IMR-90 (cell line): Measurements from ENCODE around the gene ZCWPW1. TPM values are rescaled to one million over a fixed set of nuclear protein-coding genes. Genes with fewer than 3 reads are reported as not detected.

ENCODE experiments used
- ATAC-seq: fragments of 200-7000 bp; cut with Tn5 transposase; 2 replicates; pipeline ENCODE4 v1.9.1; 2020; ENCODE audit warnings: low read depth, mild to moderate bottlenecking, moderate library complexity
- BruUV-seq: library from RNA; stranded (reverse); fragments of 400-500 nt; replicated peaks from 2 replicates; lab custom pipeline; 2021; lab: Mats Ljungman, UMichigan
- CTCF ChIA-PET: fragments of 300-600 bp; formaldehyde crosslinking; extraction: SDS; loops from one replicate; lab custom pipeline; 2021; ENCODE audit warnings: antibody characterized with exemption; lab: Yijun Ruan, JAX
- POLR2A ChIA-PET: fragments of 300-600 bp; sonication (Branson Sonifier 250); formaldehyde crosslinking; loops from one replicate; lab custom pipeline; 2022; ENCODE audit warnings: antibody characterized with exemption; ENCODE audit not compliant: unreplicated experiment; lab: Charles Lee
- DNase-seq: peaks from one replicate; pipeline ENCODE4 v3.0.0; 2013
- H2AFZ ChIP-seq: replicated peaks from 2 replicates; pipeline ENCODE3; 2013; ENCODE audit warnings: low read length, mild to moderate bottlenecking; ENCODE audit not compliant: poor library complexity
- H2AK5ac ChIP-seq: 2 replicates; pipeline ENCODE4 v1.6.1; 2013; ENCODE audit warnings: low read depth, low read length, inconsistent platforms
- H2AK9ac ChIP-seq: replicated peaks from 2 replicates; pipeline ENCODE3; 2013; ENCODE audit warnings: mild to moderate bottlenecking, low read depth, low read length, moderate library complexity; ENCODE audit not compliant: poor library complexity
- H2BK120ac ChIP-seq: 2 replicates; pipeline ENCODE4 v1.6.1; 2013; ENCODE audit warnings: low read depth, low read length, inconsistent platforms
- H2BK15ac ChIP-seq: 3 replicates; pipeline ENCODE4 v1.6.1; 2013; ENCODE audit warnings: low read depth, low read length, inconsistent platforms
- H2BK20ac ChIP-seq: 2 replicates; pipeline ENCODE4 v1.6.1; 2013; ENCODE audit warnings: low read depth, mild to moderate bottlenecking, inconsistent platforms, low read length, moderate library complexity
- H2BK5ac ChIP-seq: 2 replicates; pipeline ENCODE4 v1.6.1; 2013; ENCODE audit warnings: mild to moderate bottlenecking, low read depth, low read length, inconsistent platforms; ENCODE audit not compliant: poor library complexity, severe bottlenecking
- H3K14ac ChIP-seq: replicated peaks from 2 replicates; pipeline ENCODE4 v1.6.1; 2013; ENCODE audit warnings: low read depth, low read length, inconsistent platforms
- H3K18ac ChIP-seq: 2 replicates; pipeline ENCODE4 v1.6.1; 2013; ENCODE audit warnings: low read depth, low read length, control low read depth
- H3K23ac ChIP-seq: 2 replicates; pipeline ENCODE4 v1.6.1; 2013; ENCODE audit warnings: low read depth, low read length, inconsistent platforms
- H3K27ac ChIP-seq: 2 replicates; pipeline ENCODE4 v1.5.1; 2013; ENCODE audit warnings: mild to moderate bottlenecking, control low read depth, low read length; ENCODE audit not compliant: insufficient read depth
- H3K27me3 ChIP-seq: 2 replicates; pipeline ENCODE4 v1.6.1; 2013; ENCODE audit warnings: low read length; ENCODE audit not compliant: control insufficient read depth, insufficient read depth
- H3K36me3 ChIP-seq: 2 replicates; pipeline ENCODE4 v1.6.1; 2013; ENCODE audit warnings: low read length, mixed read lengths; ENCODE audit not compliant: control insufficient read depth, insufficient read depth
- H3K4ac ChIP-seq: 2 replicates; pipeline ENCODE4 v1.6.1; 2013; ENCODE audit warnings: low read depth, low read length, inconsistent platforms
- H3K4me1 ChIP-seq: 2 replicates; pipeline ENCODE4 v1.6.1; 2013; ENCODE audit warnings: low read length, mixed read lengths; ENCODE audit not compliant: control insufficient read depth, insufficient read depth
- H3K4me2 ChIP-seq: 2 replicates; pipeline ENCODE4 v1.6.1; 2013; ENCODE audit warnings: low read depth, mild to moderate bottlenecking, control low read depth, low read length, moderate library complexity
- H3K4me3 ChIP-seq: 2 replicates; pipeline ENCODE4 v1.5.1; 2013; ENCODE audit warnings: low read depth, mild to moderate bottlenecking, control low read depth, low read length, moderate library complexity; ENCODE audit not compliant: insufficient read depth
- H3K56ac ChIP-seq: 2 replicates; pipeline ENCODE4 v1.6.1; 2013; ENCODE audit warnings: low read length, inconsistent platforms; ENCODE audit not compliant: insufficient read depth; ENCODE audit errors: extremely low read depth
- H3K79me1 ChIP-seq, 2 experiments: 2 replicates each; pipeline ENCODE4 v1.6.1; 2013; ENCODE audit warnings: low read length in 2 of 2, inconsistent platforms in 1 of 2, low read depth in 1 of 2
- H3K9ac ChIP-seq: 2 replicates; pipeline ENCODE4 v1.6.1; 2013; ENCODE audit warnings: low read depth, low read length, control low read depth
- H3K9me1 ChIP-seq: 2 replicates; pipeline ENCODE4 v1.6.1; 2013; ENCODE audit warnings: low read length, inconsistent platforms; ENCODE audit not compliant: insufficient read depth
- H3K9me3 ChIP-seq: 2 replicates; pipeline ENCODE4 v1.6.1; 2013; ENCODE audit warnings: low read length; ENCODE audit not compliant: control insufficient read depth, insufficient read depth
- H4K20me1 ChIP-seq: 2 replicates; pipeline ENCODE4 v1.6.1; 2013; ENCODE audit warnings: low read length, inconsistent platforms; ENCODE audit not compliant: insufficient read depth
- H4K5ac ChIP-seq: 2 replicates; pipeline ENCODE4 v1.6.1; 2013; ENCODE audit warnings: mild to moderate bottlenecking, low read depth, low read length, control low read depth
- H4K8ac ChIP-seq, 2 experiments: 2 replicates each; pipeline ENCODE4 v1.6.1; 2013; ENCODE audit warnings: low read depth in 2 of 2, low read length in 2 of 2, control low read depth in 1 of 2, inconsistent platforms in 1 of 2
- H4K91ac ChIP-seq: 2 replicates; pipeline ENCODE4 v1.6.1; 2013; ENCODE audit warnings: low read depth, low read length, inconsistent platforms; ENCODE audit not compliant: insufficient read depth
- RFX5 ChIP-seq: IDR thresholded peaks from 2 replicates; pipeline ENCODE4 v1.8.0; 2012; ENCODE audit warnings: low read depth, mild to moderate bottlenecking, low read length, moderate library complexity
- WGBS, 2 experiments: methylation state at CpG; one replicate each; pipeline versions ENCODE4 v1.1.5 to v1.1.7; 2013; ENCODE audit warnings: missing lambda C conversion rate in 2 of 2; ENCODE audit not compliant: insufficient read length in 1 of 2; ENCODE audit errors: extremely low coverage in 2 of 2; 5-methylcytosine and 5-hydroxymethylcytosine counted together
- dilution Hi-C: fragments of 300-500 bp; cut with HindIII; formaldehyde crosslinking; loops from one replicate; pipeline ENCODE4 v1.14.3; 2018; ENCODE audit warnings: low sequenced_read_pairs; ENCODE audit not compliant: unreplicated experiment
- in situ Hi-C: fragments of 300-500 bp; cut with MboI; formaldehyde crosslinking; loops from 3 replicates; pipeline ENCODE4 v1.14.3; 2019; ENCODE audit warnings: low sequenced_read_pairs, inconsistent platforms, mixed read lengths
- intact Hi-C: fragments of 100-400 bp; cut with micrococcal nuclease; formaldehyde crosslinking; loops from 2 replicates; pipeline ENCODE4 v1.10.0; 2022
- polyA plus RNA-seq, 3 experiments: library from polyadenylated mRNA; depleted of rRNA; stranded (reverse); fragments of >200 nt; gene quantifications; 2 replicates each; pipeline ENCODE4 v1.2.3, GENCODE V29; 2012; ENCODE audit warnings: low replicate concordance in 1 of 3
- total RNA-seq: library from RNA; depleted of rRNA; stranded (reverse); fragments of >200 nt; gene quantifications from 2 replicates; pipeline ENCODE4 v1.2.3, GENCODE V29; 2012
- TF ChIP-seq, protein P1 (sequence below): conservative IDR thresholded peaks from 2 replicates; pipeline ENCODE4 v1.5.1; 2012; ENCODE audit warnings: mild to moderate bottlenecking, low read depth, low read length, improper control_type of control experiment
- TF ChIP-seq, protein P2 (sequence below): fragments of 150-350 bp; IDR thresholded peaks from 2 replicates; pipeline ENCODE4 v1.6.1; 2017; ENCODE audit warnings: mild to moderate bottlenecking, antibody characterized with exemption, low read length, low read depth

ZCWPW1 gene
- total and polyA plus RNA-seq, 2 of the 4 experiments (the other 2 are of a cell fraction) = 0.72 to 1.3 TPM

DNA sequence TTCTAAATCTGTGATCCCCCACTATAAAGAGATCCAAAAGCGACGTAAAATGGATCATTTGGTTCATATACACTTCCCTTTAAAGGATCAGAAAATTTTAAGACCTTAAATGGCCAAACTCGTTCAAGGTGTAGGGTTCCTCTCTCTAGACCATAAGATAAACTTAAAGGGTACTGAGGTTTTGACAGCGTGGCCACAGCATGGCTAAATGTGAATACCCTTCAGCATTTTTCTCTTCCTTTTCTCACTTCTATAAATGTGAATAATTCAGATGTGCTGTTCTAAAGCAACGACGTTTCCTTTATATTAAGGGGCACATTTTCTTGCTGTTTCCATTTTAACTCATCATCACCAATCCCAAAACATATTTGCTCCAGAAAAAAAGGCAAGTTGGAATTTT, 5.2 kb downstream of the ZCWPW1 start:
- Histone ChIP-seq H3K9me3 (no peaks in the 10 kb centered on the region), H2BK20ac (no peak overlapping the region), H3K9ac (no peak overlapping the region), H2AK9ac (no peak overlapping the region), H4K20me1 (no peaks in the 10 kb centered on the region), H4K5ac (no peak overlapping the region), H3K4me2 (no peak overlapping the region), H2BK5ac (no peak overlapping the region), H3K4ac (no peak overlapping the region), H3K79me1 (no peaks in the 10 kb centered on the region), H2BK120ac (no peak overlapping the region), H3K27me3 (no peaks in the 10 kb centered on the region), H3K18ac (no peak overlapping the region), H3K36me3 (no peaks in the 10 kb centered on the region), H4K91ac (no peak overlapping the region), H4K8ac (no peak overlapping the region), H3K23ac (no peak overlapping the region), H3K4me1 (no peaks in the 10 kb centered on the region; the same call in 1 of the 2 replicates), H3K14ac (no peak overlapping the region), H3K4me3 (no peak overlapping the region), H2AFZ (no peak overlapping the region), H3K27ac (no peak overlapping the region), H2AK5ac (no peak overlapping the region), H3K9me1 (no peaks in the 10 kb centered on the region), H3K56ac (no peak overlapping the region), H2BK15ac (no peak overlapping the region)
- TF ChIP-seq, protein P1, sequence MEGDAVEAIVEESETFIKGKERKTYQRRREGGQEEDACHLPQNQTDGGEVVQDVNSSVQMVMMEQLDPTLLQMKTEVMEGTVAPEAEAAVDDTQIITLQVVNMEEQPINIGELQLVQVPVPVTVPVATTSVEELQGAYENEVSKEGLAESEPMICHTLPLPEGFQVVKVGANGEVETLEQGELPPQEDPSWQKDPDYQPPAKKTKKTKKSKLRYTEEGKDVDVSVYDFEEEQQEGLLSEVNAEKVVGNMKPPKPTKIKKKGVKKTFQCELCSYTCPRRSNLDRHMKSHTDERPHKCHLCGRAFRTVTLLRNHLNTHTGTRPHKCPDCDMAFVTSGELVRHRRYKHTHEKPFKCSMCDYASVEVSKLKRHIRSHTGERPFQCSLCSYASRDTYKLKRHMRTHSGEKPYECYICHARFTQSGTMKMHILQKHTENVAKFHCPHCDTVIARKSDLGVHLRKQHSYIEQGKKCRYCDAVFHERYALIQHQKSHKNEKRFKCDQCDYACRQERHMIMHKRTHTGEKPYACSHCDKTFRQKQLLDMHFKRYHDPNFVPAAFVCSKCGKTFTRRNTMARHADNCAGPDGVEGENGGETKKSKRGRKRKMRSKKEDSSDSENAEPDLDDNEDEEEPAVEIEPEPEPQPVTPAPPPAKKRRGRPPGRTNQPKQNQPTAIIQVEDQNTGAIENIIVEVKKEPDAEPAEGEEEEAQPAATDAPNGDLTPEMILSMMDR = no peak
- TF ChIP-seq, protein P2, sequence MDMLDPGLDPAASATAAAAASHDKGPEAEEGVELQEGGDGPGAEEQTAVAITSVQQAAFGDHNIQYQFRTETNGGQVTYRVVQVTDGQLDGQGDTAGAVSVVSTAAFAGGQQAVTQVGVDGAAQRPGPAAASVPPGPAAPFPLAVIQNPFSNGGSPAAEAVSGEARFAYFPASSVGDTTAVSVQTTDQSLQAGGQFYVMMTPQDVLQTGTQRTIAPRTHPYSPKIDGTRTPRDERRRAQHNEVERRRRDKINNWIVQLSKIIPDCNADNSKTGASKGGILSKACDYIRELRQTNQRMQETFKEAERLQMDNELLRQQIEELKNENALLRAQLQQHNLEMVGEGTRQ = no peak
- no peak for TF ChIP-seq RFX5
- intact Hi-C loops (no loop called here), in situ Hi-C loops (no loop called here), dilution Hi-C loops (no loop called here)
- DNase-seq (no peak), ATAC-seq (no peak)
- CTCF ChIA-PET = no interaction called here
- BruUV-seq = no TSS peak
- POLR2A ChIA-PET = no interaction called here
- no CpG with 5 or more reads among the region's 6 CpGs for WGBS, 2 experiments
